Measurements from ENCODE around the gene TMEM134.
"Not testable (repeated sequence)": the region's sequence is repeated elsewhere in the genome, so short reads cannot be mapped to it uniquely, and the experiment has no call there.

TMEM134 gene

DNA sequence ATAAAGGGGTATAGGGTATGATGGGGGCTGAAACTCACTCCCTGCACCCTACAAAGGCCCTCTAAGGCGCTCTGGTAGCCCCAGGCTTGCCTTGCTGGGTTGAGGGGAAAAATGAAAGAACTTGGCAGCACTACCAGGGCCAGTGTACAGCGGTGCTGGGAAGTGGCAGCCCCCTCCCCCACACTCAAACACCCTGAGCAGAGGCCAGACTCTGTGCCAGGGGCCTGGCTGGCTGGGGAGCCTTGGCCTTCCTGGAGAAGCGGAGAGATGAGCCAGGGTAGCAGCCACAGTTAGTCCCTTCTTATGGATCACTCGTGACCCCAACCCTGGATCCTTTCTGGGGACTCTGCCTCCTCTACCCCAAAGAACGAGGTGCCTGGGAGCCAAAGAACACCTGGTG is 2.7 kb downstream of the TMEM134 start:
- Histone ChIP-seq H3K9me3 (ENCODE audit: control insufficient read depth in 2 of 2, low read length in 2 of 2) (no peaks in the 10 kb centered on the region), H3K27ac (ENCODE audit: low read length) (peak overlapping the region; percentile 31), H3K36me3 (ENCODE audit: control insufficient read depth in 2 of 2, insufficient read depth in 2 of 2, low read length in 2 of 2) (no peaks in the 10 kb centered on the region), H3K4me1 (ENCODE audit: control insufficient read depth, insufficient read depth, low read length) (peaks cover 38% of the 10 kb centered on the region), H3K9ac (ENCODE audit: low read length in 2 of 2) (no peak overlapping the region), H3K27me3 (ENCODE audit: control insufficient read depth in 1 of 2, insufficient read depth in 2 of 2, low read length in 2 of 2) (no peaks in the 10 kb centered on the region), H3K4me3 (ENCODE audit: low read length in 2 of 2) (no peak overlapping the region)

DNA sequence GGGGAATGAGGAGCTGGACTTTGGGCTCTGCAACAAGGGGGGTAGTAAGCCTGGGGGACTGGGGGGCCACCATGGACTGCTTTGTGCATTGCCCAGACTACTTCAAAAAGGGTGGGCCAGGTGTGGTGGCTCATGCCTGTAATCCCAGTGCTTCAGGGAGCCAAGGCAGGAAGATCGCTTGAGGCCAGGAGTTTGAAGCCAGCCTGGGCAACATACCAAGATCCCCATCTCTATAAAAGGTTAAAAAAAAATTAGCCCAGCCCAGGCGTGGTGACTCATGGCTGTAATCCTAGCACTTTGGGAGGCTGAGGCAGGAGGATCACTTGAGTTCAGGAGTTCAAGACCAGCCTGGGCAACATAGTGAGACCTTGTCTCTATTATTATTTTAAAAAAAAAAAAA is 3.5 kb downstream of the TMEM134 start:
- Histone ChIP-seq H3K4me1 (ENCODE audit: control insufficient read depth, insufficient read depth, low read length) (peaks cover 38% of the 10 kb centered on the region), H3K4me3 (ENCODE audit: low read length in 2 of 2) (peak overlapping the region in 1 of 2 donors; percentile 77), H3K27ac (ENCODE audit: low read length) (peak overlapping the region; percentile 90)
- H3K9me3 ChIP-seq (ENCODE audit: control insufficient read depth in 2 of 2, low read length in 2 of 2); H3K27me3 ChIP-seq (ENCODE audit: control insufficient read depth in 1 of 2, insufficient read depth in 2 of 2, low read length in 2 of 2); H3K36me3 ChIP-seq (ENCODE audit: control insufficient read depth in 2 of 2, insufficient read depth in 2 of 2, low read length in 2 of 2); H3K9ac ChIP-seq (ENCODE audit: low read length in 2 of 2): not testable (repeated sequence)

DNA sequence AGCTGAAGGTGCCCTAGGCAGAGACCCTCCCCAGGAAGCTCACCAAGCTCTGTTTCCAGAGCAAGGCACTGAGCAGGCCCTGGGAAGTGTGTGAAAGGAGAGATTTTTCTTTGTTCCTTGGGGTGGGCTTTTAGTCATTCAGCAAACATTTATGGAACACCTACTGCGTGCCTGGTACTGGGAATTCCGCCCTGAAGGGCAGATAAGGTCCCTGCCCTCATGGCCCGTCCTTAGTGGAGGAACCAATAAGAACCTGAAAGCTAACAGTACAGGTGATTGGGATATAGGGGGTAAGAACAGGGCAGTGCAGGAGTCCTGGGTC is 3.9 kb downstream of the TMEM134 start:
- H3K27ac ChIP-seq (ENCODE audit: low read length) = peak overlapping the region; percentile 90
- peak overlapping the region; percentile 77 to 79 for H3K4me3 ChIP-seq (ENCODE audit: low read length in 2 of 2)
- peak overlapping the region; percentile 21 to 84 for H3K9ac ChIP-seq (ENCODE audit: low read length in 2 of 2)
- no peaks in the 10 kb centered on the region for H3K9me3 ChIP-seq (ENCODE audit: control insufficient read depth in 2 of 2, low read length in 2 of 2)
- H3K4me1 ChIP-seq (ENCODE audit: control insufficient read depth, insufficient read depth, low read length) = peaks cover 38% of the 10 kb centered on the region
- no peaks in the 10 kb centered on the region for H3K36me3 ChIP-seq (ENCODE audit: control insufficient read depth in 2 of 2, insufficient read depth in 2 of 2, low read length in 2 of 2)
- no peaks in the 10 kb centered on the region for H3K27me3 ChIP-seq (ENCODE audit: control insufficient read depth in 1 of 2, insufficient read depth in 2 of 2, low read length in 2 of 2)

GRCh38 chr11:67464411-67465188 is 4.5 kb downstream of the TMEM134 start:
- no peaks in the 10 kb centered on the region for H3K9me3 ChIP-seq (ENCODE audit: control insufficient read depth in 2 of 2, low read length in 2 of 2)

DNA sequence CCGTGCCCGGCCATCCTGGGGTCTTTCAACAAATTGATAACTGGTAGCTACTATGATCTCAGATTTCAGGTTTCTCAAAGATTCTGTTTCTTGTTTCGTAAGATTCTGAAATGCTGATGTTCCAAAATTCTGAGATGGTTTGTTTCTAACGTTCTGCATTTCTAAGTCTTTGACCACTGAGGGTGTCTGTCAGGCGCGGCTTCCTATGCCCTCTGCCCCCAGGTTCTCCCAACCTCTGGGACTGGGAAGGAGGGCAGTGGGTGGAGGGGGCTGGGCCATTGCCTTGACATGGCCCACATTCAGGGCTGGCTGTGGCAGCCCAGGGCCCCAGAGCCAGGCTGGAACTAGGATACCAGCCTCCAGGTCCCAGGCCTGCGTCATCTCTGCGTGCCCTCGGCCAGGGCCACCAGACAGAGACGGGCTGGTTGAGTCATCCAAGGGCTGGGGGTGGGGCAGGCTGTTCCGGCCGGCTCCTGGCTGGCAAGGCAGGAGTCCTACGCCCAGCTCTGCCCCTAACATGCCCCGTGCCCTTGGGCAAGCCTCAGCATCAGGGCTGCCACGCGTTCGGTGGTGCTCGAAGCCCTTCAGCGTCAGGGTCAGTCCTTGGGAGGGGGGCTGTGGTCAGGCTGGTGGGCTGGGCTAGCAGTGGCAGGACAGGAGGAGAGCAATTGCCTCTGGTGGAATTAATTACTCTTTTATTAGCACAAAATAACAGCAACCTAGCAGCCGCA is 5.2 kb downstream of the TMEM134 start:
- peaks cover 35% of the 10 kb centered on the region for H3K4me1 ChIP-seq (ENCODE audit: control insufficient read depth, insufficient read depth, low read length)
- no peaks in the 10 kb centered on the region for H3K9me3 ChIP-seq (ENCODE audit: control insufficient read depth in 2 of 2, low read length in 2 of 2)
- H3K9ac ChIP-seq (ENCODE audit: low read length in 2 of 2) = peak overlapping the region; percentile 72 to 84
- H3K27ac ChIP-seq (ENCODE audit: low read length) = peak overlapping the region; percentile 90
- H3K4me3 ChIP-seq (ENCODE audit: low read length in 2 of 2) = peak overlapping the region; percentile 77 to 79
- H3K27me3 ChIP-seq (ENCODE audit: control insufficient read depth in 1 of 2, insufficient read depth in 2 of 2, low read length in 2 of 2) = no peaks in the 10 kb centered on the region
- H3K36me3 ChIP-seq (ENCODE audit: control insufficient read depth in 2 of 2, insufficient read depth in 2 of 2, low read length in 2 of 2) = no peaks in the 10 kb centered on the region

More at GRCh38 chr11:67464411-67465188, 4.5 kb downstream of the TMEM134 start:
- Histone ChIP-seq H3K36me3 (ENCODE audit: control insufficient read depth in 2 of 2, insufficient read depth in 2 of 2, low read length in 2 of 2) (no peaks in the 10 kb centered on the region), H3K27ac (ENCODE audit: low read length) (peak overlapping the region; percentile 90), H3K4me1 (ENCODE audit: control insufficient read depth, insufficient read depth, low read length) (peaks cover 37% of the 10 kb centered on the region), H3K27me3 (ENCODE audit: control insufficient read depth in 1 of 2, insufficient read depth in 2 of 2, low read length in 2 of 2) (no peaks in the 10 kb centered on the region), H3K9ac (ENCODE audit: low read length in 2 of 2) (peak overlapping the region; percentile 72 to 84), H3K4me3 (ENCODE audit: low read length in 2 of 2) (peak overlapping the region; percentile 77 to 79)

DNA sequence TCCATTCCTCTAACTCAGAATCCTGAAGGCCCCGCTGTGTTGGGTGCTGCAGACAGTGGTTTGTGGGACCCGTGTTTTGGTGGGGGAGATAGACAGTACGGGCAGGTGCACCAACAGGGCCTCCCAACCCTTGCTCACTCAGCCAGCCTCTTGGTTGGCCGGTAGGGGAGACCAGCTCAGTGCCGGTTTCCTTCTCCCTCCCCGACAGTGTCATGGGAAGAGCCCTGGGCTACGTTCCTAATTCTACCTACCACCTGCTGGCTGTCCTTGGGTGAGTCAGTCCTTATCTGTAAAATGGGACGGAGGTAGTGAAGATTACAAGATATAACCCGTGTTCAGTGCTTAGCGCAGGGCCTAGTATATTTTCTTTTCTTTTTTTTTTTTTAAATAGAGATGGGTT is 5.9 kb downstream of the TMEM134 start:
- Histone ChIP-seq H3K4me1 (ENCODE audit: control insufficient read depth, insufficient read depth, low read length) (peaks cover 30% of the 10 kb centered on the region), H3K9ac (ENCODE audit: low read length in 2 of 2) (no peak overlapping the region), H3K27me3 (ENCODE audit: control insufficient read depth in 1 of 2, insufficient read depth in 2 of 2, low read length in 2 of 2) (no peaks in the 10 kb centered on the region), H3K9me3 (ENCODE audit: control insufficient read depth in 2 of 2, low read length in 2 of 2) (no peaks in the 10 kb centered on the region), H3K27ac (ENCODE audit: low read length) (no peak overlapping the region), H3K4me3 (ENCODE audit: low read length in 2 of 2) (no peak overlapping the region), H3K36me3 (ENCODE audit: control insufficient read depth in 2 of 2, insufficient read depth in 2 of 2, low read length in 2 of 2) (no peaks in the 10 kb centered on the region)

GRCh38 chr11:67458266-67458665 is 10.8 kb downstream of the TMEM134 start:
- Histone ChIP-seq H3K27me3 (ENCODE audit: control insufficient read depth in 1 of 2, insufficient read depth in 2 of 2, low read length in 2 of 2) (no peaks in the 10 kb centered on the region), H3K4me1 (ENCODE audit: control insufficient read depth, insufficient read depth, low read length) (no peaks in the 10 kb centered on the region), H3K9ac (ENCODE audit: low read length in 2 of 2) (no peak overlapping the region), H3K27ac (ENCODE audit: low read length) (no peak overlapping the region), H3K9me3 (ENCODE audit: control insufficient read depth in 2 of 2, low read length in 2 of 2) (no peaks in the 10 kb centered on the region), H3K36me3 (ENCODE audit: control insufficient read depth in 2 of 2, insufficient read depth in 2 of 2, low read length in 2 of 2) (no peaks in the 10 kb centered on the region), H3K4me3 (ENCODE audit: low read length in 2 of 2) (no peak overlapping the region)

DNA sequence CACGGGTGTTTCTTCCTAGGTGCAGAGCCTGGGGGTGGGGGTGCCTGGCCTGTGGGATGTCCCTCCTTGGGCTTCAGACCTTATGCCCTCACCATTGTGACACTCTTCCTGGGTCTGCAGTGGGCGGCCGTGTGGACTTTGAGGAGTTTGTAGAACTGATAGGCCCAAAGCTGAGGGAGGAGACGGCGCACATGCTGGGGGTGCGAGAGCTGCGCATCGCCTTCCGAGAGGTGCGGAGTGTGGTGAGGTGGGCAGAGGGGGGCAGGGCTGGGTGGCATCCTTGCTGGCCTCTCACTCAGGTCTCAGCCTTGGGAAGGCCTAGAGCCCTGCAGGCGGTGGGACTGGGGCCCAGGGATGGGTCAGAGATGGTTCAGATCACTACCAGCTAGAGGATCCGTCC is 11.6 kb downstream of the TMEM134 start:
- H3K27ac ChIP-seq (ENCODE audit: low read length) = no peak overlapping the region
- no peaks in the 10 kb centered on the region for H3K9me3 ChIP-seq (ENCODE audit: control insufficient read depth in 2 of 2, low read length in 2 of 2)
- H3K4me3 ChIP-seq (ENCODE audit: low read length in 2 of 2) = no peak overlapping the region
- H3K4me1 ChIP-seq (ENCODE audit: control insufficient read depth, insufficient read depth, low read length) = no peaks in the 10 kb centered on the region
- H3K9ac ChIP-seq (ENCODE audit: low read length in 2 of 2) = no peak overlapping the region
- no peaks in the 10 kb centered on the region for H3K36me3 ChIP-seq (ENCODE audit: control insufficient read depth in 2 of 2, insufficient read depth in 2 of 2, low read length in 2 of 2)
- H3K27me3 ChIP-seq (ENCODE audit: control insufficient read depth in 1 of 2, insufficient read depth in 2 of 2, low read length in 2 of 2) = no peaks in the 10 kb centered on the region

DNA sequence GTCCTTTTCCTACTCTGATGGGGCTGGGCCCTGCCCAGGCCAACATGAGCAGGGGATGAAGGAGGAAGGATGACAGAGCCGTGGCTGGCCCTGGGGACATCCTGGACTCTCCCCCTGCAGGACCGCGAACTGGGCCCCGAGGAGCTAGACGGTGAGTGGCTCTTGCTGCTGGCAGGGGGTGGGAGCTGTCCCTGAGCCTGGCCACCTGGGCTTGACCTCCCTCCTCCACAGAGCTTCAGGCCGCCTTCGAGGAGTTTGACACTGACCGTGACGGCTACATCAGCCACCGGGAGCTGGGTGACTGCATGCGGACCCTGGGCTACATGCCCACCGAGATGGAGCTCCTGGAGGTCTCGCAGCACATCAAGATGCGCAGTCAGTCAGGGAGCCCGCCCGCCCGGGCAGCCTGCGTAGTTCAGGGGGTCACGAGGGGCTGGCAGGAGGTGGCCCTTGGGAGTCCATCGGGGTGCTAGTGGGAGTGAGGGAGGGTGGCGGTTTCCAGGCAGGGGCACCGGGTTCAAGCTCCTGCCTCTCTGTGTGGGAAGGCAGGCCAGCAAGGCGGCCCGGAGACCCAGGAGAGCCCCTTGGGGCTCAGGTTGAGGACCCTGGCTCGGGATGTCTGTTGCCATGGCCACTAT is 12.9 kb downstream of the TMEM134 start:
- Histone ChIP-seq H3K36me3 (ENCODE audit: control insufficient read depth in 2 of 2, insufficient read depth in 2 of 2, low read length in 2 of 2) (no peaks in the 10 kb centered on the region), H3K4me1 (ENCODE audit: control insufficient read depth, insufficient read depth, low read length) (no peaks in the 10 kb centered on the region), H3K9ac (ENCODE audit: low read length in 2 of 2) (no peak overlapping the region), H3K9me3 (ENCODE audit: control insufficient read depth in 2 of 2, low read length in 2 of 2) (no peaks in the 10 kb centered on the region), H3K27ac (ENCODE audit: low read length) (no peak overlapping the region), H3K27me3 (ENCODE audit: control insufficient read depth in 1 of 2, insufficient read depth in 2 of 2, low read length in 2 of 2) (no peaks in the 10 kb centered on the region), H3K4me3 (ENCODE audit: low read length in 2 of 2) (no peak overlapping the region)

- Histone ChIP-seq H3K9ac (ENCODE audit: low read length in 2 of 2) (no peak within 1 kb of the TSS), H3K27me3 (ENCODE audit: control insufficient read depth in 1 of 2, insufficient read depth in 2 of 2, low read length in 2 of 2) (no peaks in the 10 kb centered on the region), H3K9me3 (ENCODE audit: control insufficient read depth in 2 of 2, low read length in 2 of 2) (no peaks in the 10 kb centered on the region), H3K4me1 (ENCODE audit: control insufficient read depth, insufficient read depth, low read length) (no peaks in the 10 kb centered on the region), H3K27ac (ENCODE audit: low read length) (no peak within 1 kb of the TSS), H3K4me3 (ENCODE audit: low read length in 2 of 2) (no peak within 1 kb of the TSS), H3K36me3 (ENCODE audit: control insufficient read depth in 2 of 2, insufficient read depth in 2 of 2, low read length in 2 of 2) (no peaks in the 10 kb centered on the region)
Observed at GRCh38 chr11:67455054-67455453, 14.0 kb downstream of the TMEM134 start, which contains the start of gene CABP4. TSS of gene CABP4 (plus strand) at chr11:67455354. CDS start at chr11:67455424, 70 bp downstream.
